ENCODE data around the gene TTC7B.
"Not testable (repeated sequence)": the region's sequence is repeated elsewhere in the genome, so short reads cannot be mapped to it uniquely, and the experiment has no call there.

TTC7B gene

GRCh38 chr14:90831821-90832220 lies 15.6 kb upstream of the TTC7B start:
- no peak for DNase-seq (ENCODE audit: low read depth)

GRCh38 chr14:90830931-90831701 lies 14.9 kb upstream of the TTC7B start:
- no peak for DNase-seq (ENCODE audit: low read depth)

DNA sequence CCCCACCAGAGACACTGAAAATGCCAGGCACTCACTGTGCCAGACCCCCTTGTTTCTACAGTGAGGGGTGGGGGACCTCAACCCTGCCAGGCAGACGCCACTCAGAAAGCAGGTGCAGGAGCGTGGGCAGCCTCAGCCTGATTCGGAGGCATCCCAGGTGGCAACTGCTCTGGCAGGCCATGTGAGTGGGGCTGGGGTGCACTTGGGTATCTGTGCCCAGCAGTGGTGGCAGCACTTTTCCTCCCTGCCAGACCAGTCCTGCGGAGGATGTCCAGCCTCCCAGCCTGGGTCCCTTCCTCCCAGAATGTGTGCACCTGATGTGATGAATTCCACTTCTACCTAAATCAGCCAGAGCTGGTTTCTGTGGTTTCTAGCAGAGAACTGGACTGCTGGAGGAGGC lies 13.4 kb upstream of the TTC7B start:
- no peak for DNase-seq (ENCODE audit: low read depth)

- no peak for DNase-seq (ENCODE audit: low read depth)
These were observed 12.6 kb upstream of the TTC7B start for GRCh38 chr14:90828642-90829487.

DNA sequence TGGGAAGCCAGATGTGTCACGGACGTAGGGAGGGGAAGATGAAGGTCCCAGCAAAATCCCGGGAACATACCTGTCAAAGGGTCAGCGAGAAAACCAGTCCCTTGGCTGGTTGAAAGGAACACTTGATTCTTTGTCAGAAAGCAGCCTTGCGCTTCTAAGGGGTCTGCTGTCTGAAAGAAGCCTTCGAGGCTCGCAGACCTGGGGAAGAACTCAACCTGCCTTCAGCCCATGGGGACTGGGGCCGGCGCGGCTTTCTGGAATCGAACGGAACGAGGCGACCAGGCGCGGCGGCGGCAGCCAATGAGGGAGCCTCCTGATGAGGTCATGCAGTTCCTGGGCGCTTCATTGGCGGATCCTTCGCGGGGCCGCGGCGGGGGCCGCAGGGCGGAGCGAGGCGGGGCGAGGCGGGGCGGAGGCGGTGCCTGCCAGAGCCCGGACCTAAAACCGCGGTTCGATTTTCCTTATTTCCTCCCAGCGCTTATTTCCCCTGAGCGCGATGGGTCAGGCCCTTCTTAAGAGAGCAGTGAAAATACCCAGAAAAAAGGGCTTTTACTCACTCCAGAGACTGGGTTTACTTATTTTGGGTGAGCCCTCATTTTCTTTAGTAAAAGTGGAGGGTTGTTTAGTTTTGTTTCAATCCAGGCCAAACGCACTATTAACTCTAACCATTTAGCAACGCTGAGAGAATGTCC lies 11.8 kb upstream of the TTC7B start:
- DNase-seq (ENCODE audit: low read depth) = peak; percentile 60

GRCh38 chr14:90823542-90823941 lies 7.3 kb upstream of the TTC7B start:
- not testable (repeated sequence) for DNase-seq (ENCODE audit: low read depth)

DNA sequence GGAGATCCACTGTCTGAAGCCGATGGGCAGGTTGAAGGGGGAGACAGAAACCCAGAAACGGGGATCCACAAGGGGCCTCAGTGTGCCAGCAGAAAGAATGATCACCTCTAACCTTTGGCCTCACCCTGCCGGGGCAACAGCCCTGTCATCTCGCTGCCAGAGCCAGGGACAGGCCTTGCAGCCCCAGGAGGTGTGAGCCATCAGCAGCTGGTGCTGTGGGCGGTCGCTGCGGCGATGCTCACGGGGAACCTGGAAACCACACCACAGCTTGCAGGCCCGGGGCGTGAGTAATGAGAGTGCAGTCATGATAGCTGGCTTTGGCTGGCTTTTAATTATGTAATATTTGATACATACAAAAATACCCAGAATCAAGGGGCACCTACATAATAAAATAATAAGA lies 4.7 kb upstream of the TTC7B start:
- DNase-seq (ENCODE audit: low read depth) = no peak

DNA sequence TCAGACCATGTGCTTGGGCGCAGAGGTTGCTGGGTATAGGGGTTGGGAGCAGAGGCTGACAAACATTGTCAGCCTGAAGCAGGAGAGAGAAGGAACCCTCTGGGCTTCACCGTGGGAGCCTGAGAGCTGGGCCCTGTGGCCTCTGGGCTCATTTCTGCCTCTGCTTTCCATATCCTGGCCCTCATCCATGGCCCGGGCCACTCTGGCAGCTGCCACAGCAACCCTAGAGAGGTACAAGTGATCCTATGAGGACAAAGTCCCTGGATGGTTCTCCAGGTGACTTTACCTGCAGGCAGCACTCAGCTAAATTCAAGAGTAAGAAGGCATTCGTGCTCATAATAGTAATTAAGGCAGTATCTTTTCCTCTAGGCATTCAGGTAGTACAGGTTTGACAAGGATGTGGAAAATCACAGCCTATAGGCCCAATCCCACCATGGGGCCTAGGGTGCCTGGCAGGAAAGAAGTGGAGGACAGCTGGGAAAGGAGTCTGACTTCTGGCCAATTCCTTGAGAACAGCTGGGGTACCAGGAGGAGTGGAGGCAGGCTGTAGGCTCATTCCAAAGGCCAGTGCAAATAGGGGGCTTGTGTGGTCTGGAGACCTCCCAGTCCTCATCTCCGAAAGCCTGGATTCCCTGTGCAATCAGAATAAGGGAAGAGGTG lies 3.6 kb upstream of the TTC7B start:
- no peak for DNase-seq (ENCODE audit: low read depth)

GRCh38 chr14:90818715-90819114 lies 2.5 kb upstream of the TTC7B start:
- DNase-seq (ENCODE audit: low read depth) = no peak

DNA sequence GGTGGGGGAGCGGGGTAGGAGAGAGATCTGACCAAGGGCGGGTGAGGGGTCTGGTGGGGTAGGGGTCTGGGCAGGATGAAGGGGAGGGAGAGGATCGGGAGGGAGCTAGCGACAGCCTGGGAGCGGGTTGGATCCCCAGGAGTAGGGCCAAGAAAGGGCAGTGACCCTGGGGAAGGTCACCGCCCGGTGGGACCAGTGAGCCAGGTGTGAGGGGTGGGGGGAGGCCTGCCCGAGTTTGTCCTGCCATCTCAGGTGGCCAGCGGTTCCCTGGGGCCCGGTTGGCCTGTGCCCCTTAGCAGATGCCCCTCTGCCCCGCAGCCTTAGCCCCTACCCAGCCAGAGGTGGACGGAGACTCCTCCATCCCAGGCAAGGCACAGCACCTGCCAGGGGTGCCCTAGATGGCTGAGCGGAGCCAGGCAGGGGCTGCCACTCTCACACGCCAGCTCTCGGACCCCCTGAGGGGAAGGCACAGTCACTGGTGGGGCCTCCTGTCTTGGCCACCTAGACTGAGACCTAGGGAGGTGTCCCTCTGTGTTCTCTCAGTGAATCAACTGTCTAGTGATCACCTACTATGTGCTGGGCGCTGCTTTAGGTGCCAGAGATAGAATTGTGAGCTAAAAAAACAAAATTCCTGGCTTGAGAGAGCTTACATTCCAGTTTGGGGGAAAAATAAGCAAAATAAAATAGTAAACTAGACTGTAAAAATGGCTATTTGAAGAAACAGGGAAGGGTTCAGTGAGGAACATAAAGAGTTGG lies 629 bp upstream of the TTC7B start:
- no peak for DNase-seq (ENCODE audit: low read depth)

- no peak for DNase-seq (ENCODE audit: low read depth)
These were observed 733 bp downstream of the TTC7B start for GRCh38 chr14:90815572-90815821.

- DNase-seq (ENCODE audit: low read depth) = no peak
These were observed 1.2 kb downstream of the TTC7B start for GRCh38 chr14:90814806-90815571.

DNA sequence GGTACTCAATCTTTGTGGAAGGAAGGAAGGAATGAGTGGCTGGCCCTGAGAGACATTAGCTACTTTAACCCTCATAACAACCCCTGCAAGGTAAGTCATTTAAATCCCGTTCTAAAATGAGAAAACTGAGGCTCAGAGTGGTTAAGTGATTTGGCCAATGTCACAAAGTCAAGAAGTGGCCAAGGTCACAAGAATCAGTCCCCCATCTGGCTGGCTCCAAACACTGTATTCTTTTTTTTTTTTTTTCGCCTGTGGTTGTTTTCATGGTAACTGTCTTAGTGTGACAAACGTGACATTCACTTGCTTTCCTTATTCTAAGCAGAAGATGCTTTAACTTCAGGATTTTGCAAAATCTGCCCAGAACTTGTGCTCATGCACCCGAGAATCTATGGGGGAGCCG lies 2.8 kb downstream of the TTC7B start:
- DNase-seq (ENCODE audit: low read depth) = no peak

DNA sequence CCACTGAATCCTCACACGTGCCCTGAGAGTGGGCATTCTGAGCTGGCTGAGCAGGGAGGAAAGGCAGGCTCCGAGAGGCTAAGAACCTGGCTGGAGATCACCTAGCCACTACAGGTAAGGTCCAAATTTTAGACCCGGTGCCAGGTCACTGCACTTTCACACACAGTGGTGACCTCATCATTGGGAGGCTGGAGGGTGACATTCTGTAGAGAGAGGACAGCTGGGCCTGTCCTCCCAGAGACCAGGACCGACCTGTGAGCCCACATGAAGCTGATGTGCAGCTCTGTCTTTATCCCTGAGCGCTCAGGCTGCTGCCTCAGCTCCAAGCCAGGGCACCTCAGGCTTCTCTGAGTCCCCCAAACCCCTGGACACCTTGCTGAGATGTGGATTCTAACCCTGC lies 4.1 kb downstream of the TTC7B start:
- DNase-seq (ENCODE audit: low read depth) = no peak

- no peak for DNase-seq (ENCODE audit: low read depth)
These were observed 4.6 kb downstream of the TTC7B start for GRCh38 chr14:90811641-90812040.

- no peak for DNase-seq (ENCODE audit: low read depth)
These were observed 5.4 kb downstream of the TTC7B start for GRCh38 chr14:90810806-90811205.

- no peak for DNase-seq (ENCODE audit: low read depth)
These were observed 6.5 kb downstream of the TTC7B start for GRCh38 chr14:90809530-90810312.

DNA sequence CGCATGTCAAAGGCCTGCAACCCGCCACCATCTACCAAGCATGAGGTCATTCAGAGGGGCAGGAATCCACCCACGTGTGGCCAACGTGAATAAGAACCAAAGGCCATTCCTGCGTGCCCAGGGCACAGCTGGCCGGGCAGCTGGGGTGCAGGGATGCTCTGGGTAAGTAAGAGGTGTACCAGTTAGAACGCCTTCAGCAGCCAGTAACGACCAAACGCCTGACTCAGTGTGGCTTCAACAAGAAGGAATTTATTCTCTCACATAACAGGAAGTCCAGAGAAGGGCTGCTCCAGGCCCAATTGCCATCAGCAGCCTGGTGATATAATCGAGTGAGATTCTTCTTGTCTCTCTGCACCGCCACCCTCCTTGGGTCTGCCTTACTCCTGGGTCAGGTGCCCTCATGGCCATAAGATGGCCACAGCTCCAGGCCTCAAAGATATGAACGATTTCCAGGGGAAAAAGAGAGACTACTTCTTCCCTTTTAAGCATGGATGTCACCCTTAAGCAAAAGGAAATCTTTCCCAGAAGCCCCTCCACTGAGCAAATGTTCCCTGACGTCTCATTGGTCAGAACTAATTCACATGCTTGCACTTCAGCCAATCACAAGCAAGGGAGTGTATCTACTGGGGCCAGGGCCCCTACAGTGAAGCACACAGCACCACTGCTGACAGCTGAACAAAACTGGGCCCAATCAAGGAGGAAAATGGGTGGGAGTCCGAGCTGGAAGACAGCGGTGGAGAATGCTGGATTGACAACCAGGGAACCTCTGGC lies 7.3 kb downstream of the TTC7B start:
- no peak for DNase-seq (ENCODE audit: low read depth)

GRCh38 chr14:90807060-90807459 lies 9.2 kb downstream of the TTC7B start:
- DNase-seq (ENCODE audit: low read depth) = no peak

Measured in HS-27A (cell line).